GM21737 (cell line): ENCODE results near the gene GOLGA8M.
"Not testable (repeated sequence)": the region's sequence is repeated elsewhere in the genome, so short reads cannot be mapped to it uniquely, and the experiment has no call there.

ENCODE experiments used
- ATAC-seq: cut with Tn5 transposase; IDR thresholded peaks from one replicate; pipeline ENCODE4 v1.9.1; 2021; ENCODE audit warnings: mild to moderate bottlenecking, moderate library complexity; ENCODE audit not compliant: unreplicated experiment

Gene GOLGA8M

GRCh38 chr15:28660750-28661149, 51.5 kb downstream of the GOLGA8M start:
- not testable (repeated sequence) for ATAC-seq

DNA sequence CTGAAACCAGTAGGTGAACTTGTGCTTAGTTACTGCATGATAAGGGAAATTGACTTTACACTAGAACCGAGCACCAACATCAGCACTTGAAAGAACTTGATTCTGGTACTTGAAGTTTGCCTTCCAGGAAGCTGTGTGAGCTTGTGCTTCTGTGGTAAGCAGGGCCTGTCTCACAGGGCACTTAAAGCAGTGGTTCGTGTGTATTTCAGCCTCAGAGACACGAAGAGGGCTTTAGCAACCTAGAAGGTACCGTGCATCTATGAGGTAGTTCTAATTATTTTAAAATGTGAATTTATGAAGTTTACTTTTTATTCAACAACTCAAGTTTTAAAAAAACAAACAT, 56.2 kb downstream of the GOLGA8M start:
- not testable (repeated sequence) for ATAC-seq

DNA sequence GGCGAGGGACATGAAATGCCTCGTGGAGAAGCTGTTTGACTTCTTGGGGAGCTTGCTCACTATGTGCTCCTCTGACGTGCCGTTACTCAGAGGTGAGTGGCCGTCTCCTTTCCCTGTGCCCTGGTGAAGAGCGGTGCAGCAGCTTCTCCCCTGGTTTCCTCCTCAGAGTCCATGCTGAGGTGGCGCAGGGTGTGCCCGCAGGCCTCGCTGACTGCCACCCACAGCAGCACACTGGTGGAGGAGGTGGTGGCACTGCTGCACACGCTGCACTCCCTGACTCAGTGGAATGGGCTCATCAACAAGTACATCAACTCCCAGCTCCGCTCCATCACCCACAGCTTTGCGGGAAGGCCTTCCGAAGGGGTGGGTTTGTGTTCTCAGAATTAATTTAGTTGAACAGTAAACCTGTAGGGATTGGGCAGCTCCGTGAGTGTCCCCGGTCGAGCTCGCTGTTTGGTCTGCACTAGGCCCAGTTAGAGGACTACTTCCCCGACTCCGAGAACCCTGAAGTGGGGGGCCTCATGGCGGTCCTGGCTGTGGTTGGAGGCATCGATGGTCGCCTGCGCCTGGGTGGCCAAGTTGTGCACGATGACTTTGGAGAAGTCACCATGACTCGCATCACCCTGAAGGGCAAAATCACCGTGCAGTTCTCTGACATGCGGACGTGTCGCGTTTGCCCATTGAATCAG, 56.7 kb downstream of the GOLGA8M start:
- ATAC-seq = not testable (repeated sequence)

DNA sequence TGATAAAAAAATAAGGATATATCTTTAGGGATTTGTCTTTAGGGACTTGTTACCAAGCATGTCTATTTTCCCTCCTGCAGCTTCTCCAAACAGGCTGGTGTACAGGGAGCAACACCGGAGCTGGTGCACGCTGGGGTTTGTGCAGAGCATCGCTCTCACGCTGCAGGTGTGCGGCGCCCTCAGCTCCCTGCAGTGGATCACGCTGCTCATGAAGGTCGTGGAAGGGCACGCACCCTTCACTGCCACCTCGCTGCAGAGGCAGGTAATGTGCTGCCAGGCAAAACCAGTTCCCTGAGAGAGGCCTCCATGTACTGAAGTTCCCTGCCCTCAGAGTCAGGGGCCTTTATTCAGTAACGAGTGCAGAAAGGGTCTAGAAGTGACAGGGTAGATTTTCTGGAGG, 58.0 kb downstream of the GOLGA8M start:
- ATAC-seq = not testable (repeated sequence)

- not testable (repeated sequence) for ATAC-seq
Observed at GRCh38 chr15:28652538-28652937, 59.7 kb downstream of the GOLGA8M start.
